Upper lobe of left lung (tissue), 4 donors: ENCODE results near the gene NUDT3.

Experiments
- CTCF ChIP-seq, 6 experiments: fragments of 450-650 bp in 4 of 6; fragments of 200-600 bp in 2 of 6; sonication (generic) in 2 of 6; IDR thresholded peaks; one replicate each; pipeline ENCODE4 v1.5.1; 2016 to 2019; ENCODE audit warnings: antibody characterized with exemption in 6 of 6
- POLR2AphosphoS5 ChIP-seq, 2 donors: sonication (generic); formaldehyde crosslinking; IDR thresholded peaks; one replicate each; pipeline ENCODE4 v1.5.1; 2017; ENCODE audit warnings: antibody characterized with exemption in 2 of 2

- TF ChIP-seq CTCF (IDR thresholded peaks at IDR 0.05) (no peak), POLR2AphosphoS5 (IDR thresholded peaks at IDR 0.05) (no peak)
Observed at GRCh38 chr6:34385793-34386195, 6.7 kb downstream of the NUDT3 start.
